MM.1S (cell line): ENCODE data around the gene NR5A2.

Experiments
- EZH2 ChIP-seq: fragments of 300-600 bp; sonication (generic); optimal IDR thresholded peaks from 2 replicates; pipeline ENCODE3; 2017; ENCODE audit warnings: low read depth, mild to moderate bottlenecking, antibody characterized with exemption, low read length, mixed read lengths
- EZH2phosphoT487 ChIP-seq: fragments of 300-600 bp; sonication (generic); IDR thresholded peaks from 2 replicates; pipeline ENCODE4 v1.6.1; 2018; ENCODE audit warnings: antibody characterized with exemption, low read length
- TF ChIP-seq, protein P1 (sequence below): fragments of 300-600 bp; sonication (generic); IDR thresholded peaks from 2 replicates; pipeline ENCODE4 v1.5.1; 2016; ENCODE audit warnings: antibody characterized with exemption, low read length, mixed read lengths

DNA sequence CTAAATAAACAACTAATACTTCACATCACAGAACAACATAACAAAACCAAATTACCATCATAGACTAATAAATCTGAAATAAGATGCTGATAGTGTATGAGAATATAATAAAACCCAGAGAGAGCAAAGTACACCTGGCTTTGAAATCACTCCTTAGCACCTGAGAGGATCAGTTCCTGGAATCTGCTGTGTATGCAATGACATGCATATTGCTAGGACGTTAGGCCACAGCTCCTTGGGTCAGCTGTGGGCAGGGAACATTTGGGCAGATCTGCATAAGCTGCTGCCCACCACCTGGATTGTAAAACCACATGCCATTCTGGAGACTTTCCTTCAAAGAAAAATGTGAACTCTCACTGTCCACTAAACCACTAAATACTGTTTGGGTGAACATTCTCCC, 81.1 kb downstream of the NR5A2 start:
- TF ChIP-seq, protein P1, sequence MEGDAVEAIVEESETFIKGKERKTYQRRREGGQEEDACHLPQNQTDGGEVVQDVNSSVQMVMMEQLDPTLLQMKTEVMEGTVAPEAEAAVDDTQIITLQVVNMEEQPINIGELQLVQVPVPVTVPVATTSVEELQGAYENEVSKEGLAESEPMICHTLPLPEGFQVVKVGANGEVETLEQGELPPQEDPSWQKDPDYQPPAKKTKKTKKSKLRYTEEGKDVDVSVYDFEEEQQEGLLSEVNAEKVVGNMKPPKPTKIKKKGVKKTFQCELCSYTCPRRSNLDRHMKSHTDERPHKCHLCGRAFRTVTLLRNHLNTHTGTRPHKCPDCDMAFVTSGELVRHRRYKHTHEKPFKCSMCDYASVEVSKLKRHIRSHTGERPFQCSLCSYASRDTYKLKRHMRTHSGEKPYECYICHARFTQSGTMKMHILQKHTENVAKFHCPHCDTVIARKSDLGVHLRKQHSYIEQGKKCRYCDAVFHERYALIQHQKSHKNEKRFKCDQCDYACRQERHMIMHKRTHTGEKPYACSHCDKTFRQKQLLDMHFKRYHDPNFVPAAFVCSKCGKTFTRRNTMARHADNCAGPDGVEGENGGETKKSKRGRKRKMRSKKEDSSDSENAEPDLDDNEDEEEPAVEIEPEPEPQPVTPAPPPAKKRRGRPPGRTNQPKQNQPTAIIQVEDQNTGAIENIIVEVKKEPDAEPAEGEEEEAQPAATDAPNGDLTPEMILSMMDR, result no peak
- TF ChIP-seq EZH2 (no peak), EZH2phosphoT487 (no peak)
